COLO668 (cell line): ENCODE data around the gene LCT.
A peak's percentile ranks its signal among the peaks of the same experiment; 100 is the strongest.
"Not testable (repeated sequence)": the region's sequence is repeated elsewhere in the genome, so short reads cannot be mapped to it uniquely, and the experiment has no call there.

Source experiments
- DNase-seq: peaks from one replicate; lab custom pipeline; 2025; ENCODE audit not compliant: unreplicated experiment; lab: John Stamatoyannopoulos, UW

The LCT gene

GRCh38 chr2:135798275-135798705 lies 38.7 kb downstream of the LCT start:
- DNase-seq: no peak

GRCh38 chr2:135797497-135798274 lies 39.3 kb downstream of the LCT start:
- peak; percentile 69 for DNase-seq

- no peak for DNase-seq
These were observed 40.4 kb downstream of the LCT start for GRCh38 chr2:135796606-135797005.

- not testable (repeated sequence) for DNase-seq
These were observed 41.3 kb downstream of the LCT start for GRCh38 chr2:135795641-135796040.

GRCh38 chr2:135792401-135793150 lies 44.4 kb downstream of the LCT start:
- no peak for DNase-seq

- DNase-seq: no peak
These were observed 45.4 kb downstream of the LCT start for GRCh38 chr2:135791418-135792190.

GRCh38 chr2:135790423-135790822 lies 46.6 kb downstream of the LCT start:
- no peak for DNase-seq

GRCh38 chr2:135786823-135787222 lies 50.2 kb downstream of the LCT start:
- no peak for DNase-seq

- DNase-seq: no peak
These were observed 52.0 kb downstream of the LCT start for GRCh38 chr2:135785032-135785431.

GRCh38 chr2:135783439-135783838 lies 53.5 kb downstream of the LCT start:
- no peak for DNase-seq

- no peak for DNase-seq
These were observed 54.8 kb downstream of the LCT start for GRCh38 chr2:135782231-135782630.

GRCh38 chr2:135776367-135776766 lies 60.6 kb downstream of the LCT start:
- no peak for DNase-seq

GRCh38 chr2:135775420-135775819 lies 61.6 kb downstream of the LCT start:
- no peak for DNase-seq

GRCh38 chr2:135773917-135774316 lies 63.1 kb downstream of the LCT start:
- no peak for DNase-seq

- DNase-seq: no peak
These were observed 63.7 kb downstream of the LCT start for GRCh38 chr2:135773319-135773718.

GRCh38 chr2:135768863-135769262 lies 68.1 kb downstream of the LCT start:
- no peak for DNase-seq

GRCh38 chr2:135762530-135762929 lies 74.5 kb downstream of the LCT start:
- DNase-seq: no peak

GRCh38 chr2:135762022-135762421 lies 75.0 kb downstream of the LCT start:
- no peak for DNase-seq

- no peak for DNase-seq
These were observed 80.3 kb downstream of the LCT start for GRCh38 chr2:135756692-135757091.

GRCh38 chr2:135755573-135755972 lies 81.4 kb downstream of the LCT start:
- DNase-seq: no peak

GRCh38 chr2:135745545-135745944 lies 91.4 kb downstream of the LCT start:
- DNase-seq: no peak
